Uterine smooth muscle cell (primary cell): Measurements from ENCODE around the gene SNX27. TPM values are rescaled to one million over a fixed set of nuclear protein-coding genes. Genes with fewer than 3 reads are reported as not detected.

Experiments
- total RNA-seq: library from RNA; depleted of rRNA; stranded (reverse); fragments of >200 nt; gene quantifications from 2 replicates; pipeline ENCODE4 v1.2.3, GENCODE V29; 2014

The SNX27 gene
- total RNA-seq, result 36.2 and 40.7 TPM in 2 replicates

GRCh38 chr1:151611832-151612500, at the start of gene SNX27:
Gene SNX27 (plus strand): TSS chr1:151612050. CDS start chr1:151612202, 152 bp downstream.

DNA sequence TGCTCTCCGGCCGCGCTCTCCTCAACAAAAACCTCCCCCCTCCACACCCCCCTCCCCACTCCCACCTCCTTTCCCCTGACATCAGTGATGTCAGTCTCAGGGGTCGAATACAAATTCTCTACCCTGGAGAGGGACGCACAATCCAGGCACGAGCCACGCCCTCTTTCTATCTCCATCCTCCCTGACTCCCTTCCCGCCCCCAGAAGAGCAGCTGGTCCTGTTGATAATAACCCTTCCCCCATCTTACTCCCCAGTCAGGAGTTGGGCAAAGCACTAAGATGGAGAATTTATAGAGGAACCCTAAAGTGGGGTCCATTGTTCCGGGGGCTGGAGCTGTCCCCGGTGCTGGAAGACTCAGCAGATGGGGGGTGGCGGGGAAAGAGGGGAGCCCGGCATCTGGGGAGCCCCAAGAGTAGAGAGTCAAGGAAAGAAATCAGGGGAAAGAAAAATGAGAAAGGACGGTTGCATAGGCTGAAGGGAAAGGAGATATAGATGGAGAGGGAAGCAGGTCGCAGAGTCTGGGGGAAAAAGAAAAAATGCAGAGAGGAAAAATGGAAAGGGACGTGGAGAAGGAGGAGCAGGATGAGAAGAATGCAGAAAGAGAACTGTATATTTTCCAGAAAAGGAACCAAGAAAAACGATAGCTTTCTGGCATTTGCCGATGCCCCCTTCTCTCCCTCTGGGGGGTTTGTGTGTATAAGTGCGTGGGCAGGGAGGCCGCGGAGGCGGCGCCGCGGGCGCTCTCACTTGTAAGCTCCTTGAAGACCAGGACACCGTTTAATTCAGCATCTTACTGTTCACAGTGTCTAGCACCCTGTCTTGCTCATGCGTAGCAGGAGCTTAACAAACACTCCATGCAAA, 105.2 kb downstream of the SNX27 start, which contains the start of gene CELF3:
TSS of gene CELF3 (minus strand) at position 33 of the 861 bp plus-strand sequence. CDS start 783 bp downstream, outside the sequence.

GRCh38 chr1:151720974-151721787, 109.3 kb downstream of the SNX27 start, which contains the start of gene RIIAD1:
Gene RIIAD1 (plus strand): TSS chr1:151721522. CDS start chr1:151721537, 15 bp downstream.

Other genes starting within 250 kb of the SNX27 start
- gene SELENBP1, start 239.3 kb upstream of the SNX27 start, total RNA-seq, result 22.2 and 25.0 TPM in 2 replicates
- 352 and 425 TPM in 2 replicates for gene PSMB4, start 212.5 kb upstream of the SNX27 start, total RNA-seq
- 16.7 and 18.0 TPM in 2 replicates for gene POGZ, start 152.6 kb upstream of the SNX27 start, total RNA-seq
- 0.11 and 0.12 TPM in 2 replicates for gene CGN, start 100.7 kb upstream of the SNX27 start, total RNA-seq
- 4.5 and 8.5 TPM in 2 replicates for gene TUFT1, start 71.7 kb upstream of the SNX27 start, total RNA-seq
- not detected in 2 replicates for gene CELF3, start 104.8 kb downstream of the SNX27 start, total RNA-seq
- gene RIIAD1, start 109.5 kb downstream of the SNX27 start, total RNA-seq, result not detected in 2 replicates
- gene MRPL9, start 151.4 kb downstream of the SNX27 start, total RNA-seq, result 75.2 and 91.1 TPM in 2 replicates
- gene TDRKH, start 178.4 kb downstream of the SNX27 start, total RNA-seq, result 3.5 and 4.2 TPM in 2 replicates
- under 0.01 TPM in 1 of 2 replicates, not detected in the other for gene LINGO4, start 193.4 kb downstream of the SNX27 start, total RNA-seq
- not detected in 2 replicates for gene RORC, start 219.8 kb downstream of the SNX27 start, total RNA-seq
- not detected in 2 replicates for gene C2CD4D, start 227.8 kb downstream of the SNX27 start, total RNA-seq
- gene THEM5, start 241.7 kb downstream of the SNX27 start, total RNA-seq, result not detected in 2 replicates